Measurements from ENCODE around the gene ADAMTS17. TPM values are rescaled to one million over a fixed set of nuclear protein-coding genes. Genes with fewer than 3 reads are reported as not detected.

The ADAMTS17 gene
- total and polyA plus RNA-seq, 9 donors, result 3.1 to 8.2 (median 5.2) TPM

GRCh38 chr15:100048736-100049135 is 293.0 kb downstream of the ADAMTS17 start:
- H3K27me3 ChIP-seq (ENCODE audit: control insufficient read depth, insufficient read depth, low read length), result no peaks in the 10 kb centered on the region
- H3K4me3 ChIP-seq (ENCODE audit: low read length), result no peak overlapping the region
- H3K4me1 ChIP-seq (ENCODE audit: control insufficient read depth, insufficient read depth, low read length), result peaks cover 4% of the 10 kb centered on the region
- no peaks in the 10 kb centered on the region for H3K36me3 ChIP-seq (ENCODE audit: control insufficient read depth, insufficient read depth, low read length)
- H3K9me3 ChIP-seq (replicated peaks; ENCODE audit: control insufficient read depth, low read depth, low read length), result no peaks in the 10 kb centered on the region
- H3K27ac ChIP-seq (ENCODE audit: low read length), result no peak overlapping the region
- 91% methylated on average over 11 of the region's 11 CpGs for WGBS (ENCODE audit: insufficient coverage)
- no peak for DNase-seq

- Histone ChIP-seq H3K27me3 (ENCODE audit: control insufficient read depth, insufficient read depth, low read length) (no peaks in the 10 kb centered on the region), H3K4me3 (ENCODE audit: low read length) (no peak overlapping the region), H3K9me3 (replicated peaks; ENCODE audit: control insufficient read depth, low read depth, low read length) (no peaks in the 10 kb centered on the region), H3K36me3 (ENCODE audit: control insufficient read depth, insufficient read depth, low read length) (no peaks in the 10 kb centered on the region), H3K4me1 (ENCODE audit: control insufficient read depth, insufficient read depth, low read length) (peaks cover 4% of the 10 kb centered on the region), H3K27ac (ENCODE audit: low read length) (no peak overlapping the region)
- DNase-seq, result no peak
- WGBS (ENCODE audit: insufficient coverage), result 100% methylated on average over 1 of the region's 6 CpGs
Measured at GRCh38 chr15:100043692-100044091, 298.1 kb downstream of the ADAMTS17 start.

GRCh38 chr15:100043068-100043641 is 298.6 kb downstream of the ADAMTS17 start:
- no peak overlapping the region for H3K27ac ChIP-seq (ENCODE audit: low read length)
- H3K27me3 ChIP-seq (ENCODE audit: control insufficient read depth, insufficient read depth, low read length), result no peaks in the 10 kb centered on the region
- no peaks in the 10 kb centered on the region for H3K36me3 ChIP-seq (ENCODE audit: control insufficient read depth, insufficient read depth, low read length)
- peaks cover 4% of the 10 kb centered on the region for H3K4me1 ChIP-seq (ENCODE audit: control insufficient read depth, insufficient read depth, low read length)
- no peak overlapping the region for H3K4me3 ChIP-seq (ENCODE audit: low read length)
- WGBS (ENCODE audit: insufficient coverage), result 79% methylated on average over 3 of the region's 8 CpGs
- DNase-seq, result no peak
- no peaks in the 10 kb centered on the region for H3K9me3 ChIP-seq (replicated peaks; ENCODE audit: control insufficient read depth, low read depth, low read length)

- no peak overlapping the region for H3K27ac ChIP-seq (ENCODE audit: low read length)
- H3K36me3 ChIP-seq (ENCODE audit: control insufficient read depth, insufficient read depth, low read length), result no peaks in the 10 kb centered on the region
- peaks cover 4% of the 10 kb centered on the region for H3K4me1 ChIP-seq (ENCODE audit: control insufficient read depth, insufficient read depth, low read length)
- no peaks in the 10 kb centered on the region for H3K9me3 ChIP-seq (replicated peaks; ENCODE audit: control insufficient read depth, low read depth, low read length)
- WGBS (ENCODE audit: insufficient coverage), result 71% methylated on average over 3 of the region's 5 CpGs
- no peak overlapping the region for H3K4me3 ChIP-seq (ENCODE audit: low read length)
- H3K27me3 ChIP-seq (ENCODE audit: control insufficient read depth, insufficient read depth, low read length), result no peaks in the 10 kb centered on the region
- no peak for DNase-seq
Measured at GRCh38 chr15:100042558-100042957, 299.2 kb downstream of the ADAMTS17 start.

- H3K9me3 ChIP-seq (replicated peaks; ENCODE audit: control insufficient read depth, low read depth, low read length), result no peaks in the 10 kb centered on the region
- no peaks in the 10 kb centered on the region for H3K27me3 ChIP-seq (ENCODE audit: control insufficient read depth, insufficient read depth, low read length)
- peaks cover 4% of the 10 kb centered on the region for H3K4me1 ChIP-seq (ENCODE audit: control insufficient read depth, insufficient read depth, low read length)
- H3K36me3 ChIP-seq (ENCODE audit: control insufficient read depth, insufficient read depth, low read length), result no peaks in the 10 kb centered on the region
- no peak overlapping the region for H3K27ac ChIP-seq (ENCODE audit: low read length)
- 24% methylated on average over 5 of the region's 6 CpGs for WGBS (ENCODE audit: insufficient coverage)
- no peak overlapping the region for H3K4me3 ChIP-seq (ENCODE audit: low read length)
- DNase-seq, result peak; percentile 90
Measured at GRCh38 chr15:100041127-100041828, 300.5 kb downstream of the ADAMTS17 start.

- H3K4me3 ChIP-seq (ENCODE audit: low read length), result no peak overlapping the region
- H3K4me1 ChIP-seq (ENCODE audit: control insufficient read depth, insufficient read depth, low read length), result peaks cover 8% of the 10 kb centered on the region
- H3K36me3 ChIP-seq (ENCODE audit: control insufficient read depth, insufficient read depth, low read length), result no peaks in the 10 kb centered on the region
- H3K27ac ChIP-seq (ENCODE audit: low read length), result no peak overlapping the region
- no peaks in the 10 kb centered on the region for H3K9me3 ChIP-seq (replicated peaks; ENCODE audit: control insufficient read depth, low read depth, low read length)
- peak; percentile 49 for DNase-seq
- H3K27me3 ChIP-seq (ENCODE audit: control insufficient read depth, insufficient read depth, low read length), result peaks cover 2% of the 10 kb centered on the region
- 32% methylated on average over 3 of the region's 5 CpGs for WGBS (ENCODE audit: insufficient coverage)
Measured at GRCh38 chr15:100039994-100040393, 301.8 kb downstream of the ADAMTS17 start.

- no peak overlapping the region for H3K4me3 ChIP-seq (ENCODE audit: low read length)
- H3K27ac ChIP-seq (ENCODE audit: low read length), result no peak overlapping the region
- no peaks in the 10 kb centered on the region for H3K36me3 ChIP-seq (ENCODE audit: control insufficient read depth, insufficient read depth, low read length)
- H3K4me1 ChIP-seq (ENCODE audit: control insufficient read depth, insufficient read depth, low read length), result peaks cover 11% of the 10 kb centered on the region
- DNase-seq, result peak; percentile 76
- peaks cover 2% of the 10 kb centered on the region for H3K27me3 ChIP-seq (ENCODE audit: control insufficient read depth, insufficient read depth, low read length)
- no peaks in the 10 kb centered on the region for H3K9me3 ChIP-seq (replicated peaks; ENCODE audit: control insufficient read depth, low read depth, low read length)
- WGBS (ENCODE audit: insufficient coverage), result no CpG with 5 or more reads among the region's 5 CpGs
Measured at GRCh38 chr15:100038736-100039135, 303.0 kb downstream of the ADAMTS17 start.

GRCh38 chr15:100037901-100038300 is 303.9 kb downstream of the ADAMTS17 start:
- Histone ChIP-seq H3K27ac (ENCODE audit: low read length) (no peak overlapping the region), H3K4me1 (ENCODE audit: control insufficient read depth, insufficient read depth, low read length) (peaks cover 19% of the 10 kb centered on the region), H3K4me3 (ENCODE audit: low read length) (no peak overlapping the region), H3K36me3 (ENCODE audit: control insufficient read depth, insufficient read depth, low read length) (no peaks in the 10 kb centered on the region), H3K27me3 (ENCODE audit: control insufficient read depth, insufficient read depth, low read length) (peaks cover 2% of the 10 kb centered on the region), H3K9me3 (replicated peaks; ENCODE audit: control insufficient read depth, low read depth, low read length) (no peaks in the 10 kb centered on the region)
- DNase-seq, result no peak
- WGBS (ENCODE audit: insufficient coverage), result no CpG with 5 or more reads among the region's 2 CpGs

- Histone ChIP-seq H3K9me3 (replicated peaks; ENCODE audit: control insufficient read depth, low read depth, low read length) (no peaks in the 10 kb centered on the region), H3K27ac (ENCODE audit: low read length) (no peak overlapping the region), H3K4me3 (ENCODE audit: low read length) (no peak overlapping the region), H3K36me3 (ENCODE audit: control insufficient read depth, insufficient read depth, low read length) (no peaks in the 10 kb centered on the region), H3K27me3 (ENCODE audit: control insufficient read depth, insufficient read depth, low read length) (peaks cover 2% of the 10 kb centered on the region), H3K4me1 (ENCODE audit: control insufficient read depth, insufficient read depth, low read length) (peaks cover 23% of the 10 kb centered on the region)
- 92% methylated on average over 5 of the region's 6 CpGs for whole genome bisulfite sequencing (ENCODE audit: insufficient coverage)
- DNase-seq, result no peak
Measured at GRCh38 chr15:100036015-100036414, 305.8 kb downstream of the ADAMTS17 start.

GRCh38 chr15:100034191-100034590 is 307.6 kb downstream of the ADAMTS17 start:
- H3K27ac ChIP-seq (ENCODE audit: low read length), result no peak overlapping the region
- 94% methylated on average over 5 of the region's 7 CpGs for WGBS (ENCODE audit: insufficient coverage)
- no peaks in the 10 kb centered on the region for H3K9me3 ChIP-seq (replicated peaks; ENCODE audit: control insufficient read depth, low read depth, low read length)
- DNase-seq, result no peak
- H3K36me3 ChIP-seq (ENCODE audit: control insufficient read depth, insufficient read depth, low read length), result no peaks in the 10 kb centered on the region
- no peak overlapping the region for H3K4me3 ChIP-seq (ENCODE audit: low read length)
- H3K4me1 ChIP-seq (ENCODE audit: control insufficient read depth, insufficient read depth, low read length), result peaks cover 23% of the 10 kb centered on the region
- peaks cover 2% of the 10 kb centered on the region for H3K27me3 ChIP-seq (ENCODE audit: control insufficient read depth, insufficient read depth, low read length)
